Lower leg skin (tissue), 3 donors: ENCODE results near the gene ADGRV1.

Experiments used
- CTCF ChIP-seq, 3 donors: fragments of 450-650 bp; IDR thresholded peaks; one replicate each; pipeline ENCODE4 v1.5.1; 2016; ENCODE audit warnings: antibody characterized with exemption in 3 of 3, mild to moderate bottlenecking in 3 of 3, moderate library complexity in 2 of 3
- POLR2A ChIP-seq, 2 donors: fragments of 450-650 bp; IDR thresholded peaks; one replicate each; pipeline ENCODE4 v1.6.1; 2016 to 2017; ENCODE audit warnings: antibody characterized with exemption in 2 of 2, mild to moderate bottlenecking in 1 of 2, moderate library complexity in 1 of 2

DNA sequence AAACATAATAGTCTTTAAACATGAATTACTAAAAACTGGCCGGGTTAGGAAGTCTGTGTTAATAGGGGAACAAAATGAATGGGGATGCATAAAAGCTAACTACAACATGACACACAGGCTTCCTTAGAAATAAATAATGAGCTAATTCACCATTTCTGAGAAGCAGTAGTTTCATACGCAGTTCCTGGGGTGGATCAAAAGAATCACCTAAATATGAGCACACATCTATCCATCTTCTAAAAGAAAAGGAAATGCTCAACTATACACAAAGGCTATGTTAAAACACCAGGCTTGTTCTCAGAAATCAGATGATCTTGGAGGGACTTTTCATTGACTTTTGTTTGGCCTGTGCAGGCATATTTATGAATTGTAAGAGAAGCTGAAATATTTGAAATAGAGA, 451.5 kb downstream of the ADGRV1 start:
- TF ChIP-seq CTCF (IDR thresholded peaks at IDR 0.05) (no peak), POLR2A (IDR thresholded peaks at IDR 0.05) (no peak)
